ENCODE results near the gene CCDC40. TPM values are rescaled to one million over a fixed set of nuclear protein-coding genes. Genes with fewer than 3 reads are reported as not detected.

CCDC40 gene
- total RNA-seq, 1 experiment from 2014 or later = 11.3 TPM

GRCh38 chr17:80119271-80119791 is 82.9 kb downstream of the CCDC40 start:
- DNase-seq = peak; percentile 62 to 64
- H3K4me1 ChIP-seq = peaks cover 14% of the 10 kb centered on the region
- no peaks in the 10 kb centered on the region; the same call in 1 of the 2 replicates for H3K36me3 ChIP-seq
- H3K9me3 ChIP-seq (replicated peaks) = peaks cover 9% of the 10 kb centered on the region; the same call in 1 of the 2 replicates
- peaks cover 6% of the 10 kb centered on the region; the same call in 1 of the 2 replicates for H3K27me3 ChIP-seq
- H3K4me3 ChIP-seq = no peak overlapping the region
- H3K27ac ChIP-seq = no peak overlapping the region

- H3K4me1 ChIP-seq = peaks cover 20% of the 10 kb centered on the region
- peaks cover 6% of the 10 kb centered on the region; the same call in 1 of the 2 replicates for H3K27me3 ChIP-seq
- H3K9me3 ChIP-seq (replicated peaks) = peaks cover 4% of the 10 kb centered on the region; the same call in 1 of the 2 replicates
- H3K4me3 ChIP-seq = no peak overlapping the region
- H3K27ac ChIP-seq = no peak overlapping the region
- DNase-seq = no peak
- H3K36me3 ChIP-seq = no peaks in the 10 kb centered on the region
These were observed 83.4 kb downstream of the CCDC40 start for GRCh38 chr17:80119839-80120238.

GRCh38 chr17:80122026-80122575 is 85.7 kb downstream of the CCDC40 start:
- H3K4me3 ChIP-seq = no peak overlapping the region
- H3K36me3 ChIP-seq = no peaks in the 10 kb centered on the region
- H3K9me3 ChIP-seq (replicated peaks) = no peaks in the 10 kb centered on the region
- H3K27ac ChIP-seq = no peak overlapping the region
- peaks cover 6% of the 10 kb centered on the region; the same call in 1 of the 2 replicates for H3K27me3 ChIP-seq
- peaks cover 20% of the 10 kb centered on the region for H3K4me1 ChIP-seq
- DNase-seq = no peak

GRCh38 chr17:80122926-80123505 is 86.6 kb downstream of the CCDC40 start:
- H3K27me3 ChIP-seq = peaks cover 6% of the 10 kb centered on the region; the same call in 1 of the 2 replicates
- no peak overlapping the region for H3K27ac ChIP-seq
- no peak for DNase-seq
- no peak overlapping the region for H3K4me3 ChIP-seq
- H3K36me3 ChIP-seq = no peaks in the 10 kb centered on the region
- no peaks in the 10 kb centered on the region for H3K9me3 ChIP-seq (replicated peaks)
- peaks cover 20% of the 10 kb centered on the region for H3K4me1 ChIP-seq

GRCh38 chr17:80123791-80124190 is 87.3 kb downstream of the CCDC40 start:
- H3K4me3 ChIP-seq = no peak overlapping the region
- no peaks in the 10 kb centered on the region for H3K36me3 ChIP-seq
- DNase-seq = peak; percentile 73 to 79
- H3K4me1 ChIP-seq = peaks cover 18% of the 10 kb centered on the region
- peak overlapping the region; percentile 23 for H3K27ac ChIP-seq
- peaks cover 3% of the 10 kb centered on the region; the same call in 1 of the 2 replicates for H3K27me3 ChIP-seq
- no peaks in the 10 kb centered on the region for H3K9me3 ChIP-seq (replicated peaks)

GRCh38 chr17:80124351-80124981 is 88.0 kb downstream of the CCDC40 start:
- Histone ChIP-seq H3K4me3 (no peak overlapping the region), H3K9me3 (replicated peaks) (no peaks in the 10 kb centered on the region), H3K27me3 (no peaks in the 10 kb centered on the region), H3K4me1 (peaks cover 15% of the 10 kb centered on the region), H3K27ac (peak overlapping the region; percentile 23), H3K36me3 (no peaks in the 10 kb centered on the region)
- DNase-seq = peak; percentile 80 to 83

GRCh38 chr17:80125656-80126448 is 89.4 kb downstream of the CCDC40 start:
- no peaks in the 10 kb centered on the region for H3K9me3 ChIP-seq (replicated peaks)
- no peak overlapping the region for H3K27ac ChIP-seq
- H3K27me3 ChIP-seq = no peaks in the 10 kb centered on the region
- H3K4me1 ChIP-seq = peaks cover 15% of the 10 kb centered on the region
- H3K36me3 ChIP-seq = no peaks in the 10 kb centered on the region
- DNase-seq = no peak
- no peak overlapping the region for H3K4me3 ChIP-seq

- no peak for DNase-seq
- no peaks in the 10 kb centered on the region for H3K9me3 ChIP-seq (replicated peaks)
- H3K4me3 ChIP-seq = no peak overlapping the region
- no peaks in the 10 kb centered on the region for H3K27me3 ChIP-seq
- H3K4me1 ChIP-seq = peaks cover 15% of the 10 kb centered on the region
- no peak overlapping the region for H3K27ac ChIP-seq
- no peaks in the 10 kb centered on the region for H3K36me3 ChIP-seq
These were observed 89.9 kb downstream of the CCDC40 start for GRCh38 chr17:80126449-80126715.

- H3K9me3 ChIP-seq (replicated peaks) = no peaks in the 10 kb centered on the region
- H3K4me3 ChIP-seq = no peak overlapping the region
- no peaks in the 10 kb centered on the region for H3K27me3 ChIP-seq
- peaks cover 8% of the 10 kb centered on the region for H3K4me1 ChIP-seq
- peaks cover 14% of the 10 kb centered on the region for H3K36me3 ChIP-seq
- no peak for DNase-seq
- H3K27ac ChIP-seq = no peak overlapping the region
These were observed 92.6 kb downstream of the CCDC40 start for GRCh38 chr17:80129006-80129565.

- Histone ChIP-seq H3K9me3 (replicated peaks) (no peaks in the 10 kb centered on the region), H3K36me3 (peaks cover 33% of the 10 kb centered on the region), H3K27ac (no peak overlapping the region), H3K27me3 (no peaks in the 10 kb centered on the region), H3K4me1 (no peaks in the 10 kb centered on the region), H3K4me3 (no peak overlapping the region)
- DNase-seq = no peak
These were observed 94.5 kb downstream of the CCDC40 start for GRCh38 chr17:80130992-80131391.

GRCh38 chr17:80132906-80133625 is 96.6 kb downstream of the CCDC40 start:
- no peak overlapping the region for H3K4me3 ChIP-seq
- H3K36me3 ChIP-seq = peaks cover 52% of the 10 kb centered on the region
- H3K9me3 ChIP-seq (replicated peaks) = no peaks in the 10 kb centered on the region
- no peaks in the 10 kb centered on the region for H3K27me3 ChIP-seq
- no peak for DNase-seq
- H3K4me1 ChIP-seq = no peaks in the 10 kb centered on the region
- no peak overlapping the region for H3K27ac ChIP-seq

- H3K4me1 ChIP-seq = no peaks in the 10 kb centered on the region
- no peak overlapping the region for H3K27ac ChIP-seq
- H3K4me3 ChIP-seq = no peak overlapping the region
- DNase-seq = no peak
- H3K36me3 ChIP-seq = peaks cover 57% of the 10 kb centered on the region
- H3K27me3 ChIP-seq = no peaks in the 10 kb centered on the region
- no peaks in the 10 kb centered on the region for H3K9me3 ChIP-seq (replicated peaks)
These were observed 97.2 kb downstream of the CCDC40 start for GRCh38 chr17:80133626-80133970.

- no peak for DNase-seq
- Histone ChIP-seq H3K27me3 (no peaks in the 10 kb centered on the region), H3K9me3 (replicated peaks) (no peaks in the 10 kb centered on the region), H3K4me3 (no peak overlapping the region), H3K27ac (no peak overlapping the region), H3K36me3 (peaks cover 93% of the 10 kb centered on the region), H3K4me1 (no peaks in the 10 kb centered on the region)
These were observed 100.7 kb downstream of the CCDC40 start for GRCh38 chr17:80137131-80137530.

- DNase-seq = no peak
- Histone ChIP-seq H3K4me1 (no peaks in the 10 kb centered on the region), H3K36me3 (peaks cover 99% of the 10 kb centered on the region), H3K9me3 (replicated peaks) (no peaks in the 10 kb centered on the region), H3K4me3 (no peak overlapping the region), H3K27me3 (no peaks in the 10 kb centered on the region), H3K27ac (no peak overlapping the region)
These were observed 102.5 kb downstream of the CCDC40 start for GRCh38 chr17:80138856-80139426.

All from SJCRH30 (cell line).